GM12875 (cell line): ENCODE results near the gene SYNJ2.

ENCODE experiments used
- H3K4me3 ChIP-seq: one replicate; pipeline ENCODE4 v1.5.1; 2011; ENCODE audit warnings: low read depth, low read length, control low read depth
- CTCF ChIP-seq: IDR thresholded peaks from 2 replicates; pipeline ENCODE4 v1.5.1; 2011; ENCODE audit warnings: low read depth, mild to moderate bottlenecking, control low read depth, inconsistent platforms, low read length, moderate library complexity, borderline replicate concordance; ENCODE audit not compliant: insufficient read depth

SYNJ2 gene

GRCh38 chr6:157989541-157990289 lies 8.1 kb downstream of the SYNJ2 start:
- H3K4me3 ChIP-seq, result no peak overlapping the region

GRCh38 chr6:157990321-157991066 lies 8.8 kb downstream of the SYNJ2 start:
- TF ChIP-seq CTCF, result no peak
- H3K4me3 ChIP-seq, result no peak overlapping the region

More at GRCh38 chr6:157989541-157990289, 8.1 kb downstream of the SYNJ2 start:
- no peak for TF ChIP-seq CTCF

- TF ChIP-seq CTCF, result no peak
- H3K4me3 ChIP-seq, result no peak overlapping the region
Observed at GRCh38 chr6:157991067-157991432, 9.4 kb downstream of the SYNJ2 start.

DNA sequence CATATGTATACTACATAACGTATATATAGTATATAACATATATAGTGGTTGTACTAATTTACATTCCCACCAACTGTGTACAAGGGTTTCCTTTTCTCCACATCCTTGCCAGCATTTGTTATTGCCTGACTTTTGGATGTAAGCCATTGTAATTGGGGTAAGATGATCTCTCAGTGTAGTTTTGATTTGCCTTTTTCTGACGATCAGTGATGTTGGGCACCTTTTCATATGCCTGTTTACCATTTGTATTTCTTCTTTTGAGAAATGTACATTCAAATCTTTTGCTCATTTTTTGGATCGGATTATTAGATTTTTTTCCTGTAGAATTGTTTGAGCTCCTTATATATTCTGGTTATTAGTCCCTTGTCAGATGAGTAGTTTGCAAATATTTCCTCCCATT lies 11.4 kb downstream of the SYNJ2 start:
- TF ChIP-seq CTCF, result no peak
- H3K4me3 ChIP-seq, result no peak overlapping the region

GRCh38 chr6:157994125-157994795 lies 12.6 kb downstream of the SYNJ2 start:
- no peak for TF ChIP-seq CTCF
- H3K4me3 ChIP-seq, result no peak overlapping the region

GRCh38 chr6:157995458-157995857 lies 13.8 kb downstream of the SYNJ2 start:
- H3K4me3 ChIP-seq, result no peak overlapping the region
- TF ChIP-seq CTCF, result no peak

GRCh38 chr6:157996201-157996712 lies 14.6 kb downstream of the SYNJ2 start:
- H3K4me3 ChIP-seq, result no peak overlapping the region
- TF ChIP-seq CTCF, result no peak
